Measurements from ENCODE around the gene ZNF846.
"Not testable (repeated sequence)": the region's sequence is repeated elsewhere in the genome, so short reads cannot be mapped to it uniquely, and the experiment has no call there.

The ZNF846 gene

DNA sequence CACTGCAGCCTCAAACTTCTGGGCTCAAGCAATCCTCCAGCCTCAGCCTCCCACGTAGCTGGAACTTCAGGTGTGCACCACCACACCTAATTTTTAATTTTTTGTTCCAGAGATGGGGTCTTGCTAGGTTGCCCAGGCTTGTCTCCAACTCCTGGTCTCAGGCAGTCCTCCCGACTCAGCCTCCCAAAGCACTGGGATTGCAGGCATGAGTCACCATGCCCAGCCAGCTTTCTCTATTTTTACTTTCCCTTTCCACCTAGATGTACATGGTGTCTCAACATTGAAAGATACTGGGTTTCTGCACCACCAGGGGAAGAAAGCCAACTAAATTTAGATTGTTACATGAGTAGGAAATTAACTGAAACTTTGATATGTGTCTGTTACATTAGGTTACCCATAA lies 13.8 kb upstream of the ZNF846 start:
- DNase-seq: no peak

DNA sequence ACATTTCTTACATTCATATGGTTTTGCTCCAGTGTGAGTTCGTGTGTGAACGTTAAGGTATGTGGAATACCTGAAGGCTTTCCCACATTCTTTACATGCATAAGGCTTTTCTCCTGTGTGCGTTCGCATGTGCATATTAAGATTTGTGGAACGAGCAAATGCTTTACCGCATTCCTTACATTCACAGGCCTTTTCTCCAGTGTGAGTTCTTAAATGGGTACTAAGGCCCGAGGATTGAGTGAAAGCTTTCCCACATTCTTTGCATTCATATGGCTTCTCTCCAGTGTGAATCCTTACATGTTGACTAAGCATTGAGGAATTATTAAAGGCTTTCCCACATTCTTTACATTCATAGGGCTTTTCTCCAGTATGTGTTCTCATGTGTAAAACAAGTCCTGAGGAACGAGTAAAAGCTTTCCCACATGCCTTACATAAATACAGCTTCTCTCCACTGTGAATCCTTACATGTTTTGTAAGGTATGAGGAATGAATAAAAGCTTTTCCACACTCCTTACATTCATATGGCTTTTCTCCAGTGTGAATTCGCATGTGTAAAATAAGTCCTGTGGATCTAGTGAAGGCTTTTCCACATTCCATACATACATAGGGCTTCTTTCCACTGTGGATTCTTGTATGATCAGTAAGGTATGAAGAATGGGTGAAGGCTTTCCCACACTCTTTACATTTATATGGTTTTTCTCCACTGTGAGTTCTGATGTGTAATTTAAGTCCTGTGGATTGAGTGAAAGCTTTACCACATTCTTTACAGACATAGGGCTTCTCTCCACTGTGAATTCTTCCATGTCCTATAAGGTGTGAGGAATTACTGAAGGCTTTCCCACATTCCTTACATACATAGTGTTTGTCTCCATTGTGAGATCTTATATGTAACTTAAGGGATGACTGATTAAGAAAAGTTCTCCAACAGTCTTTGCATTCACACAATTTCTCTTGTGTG lies 10.7 kb downstream of the ZNF846 start:
- no peak for DNase-seq

DNA sequence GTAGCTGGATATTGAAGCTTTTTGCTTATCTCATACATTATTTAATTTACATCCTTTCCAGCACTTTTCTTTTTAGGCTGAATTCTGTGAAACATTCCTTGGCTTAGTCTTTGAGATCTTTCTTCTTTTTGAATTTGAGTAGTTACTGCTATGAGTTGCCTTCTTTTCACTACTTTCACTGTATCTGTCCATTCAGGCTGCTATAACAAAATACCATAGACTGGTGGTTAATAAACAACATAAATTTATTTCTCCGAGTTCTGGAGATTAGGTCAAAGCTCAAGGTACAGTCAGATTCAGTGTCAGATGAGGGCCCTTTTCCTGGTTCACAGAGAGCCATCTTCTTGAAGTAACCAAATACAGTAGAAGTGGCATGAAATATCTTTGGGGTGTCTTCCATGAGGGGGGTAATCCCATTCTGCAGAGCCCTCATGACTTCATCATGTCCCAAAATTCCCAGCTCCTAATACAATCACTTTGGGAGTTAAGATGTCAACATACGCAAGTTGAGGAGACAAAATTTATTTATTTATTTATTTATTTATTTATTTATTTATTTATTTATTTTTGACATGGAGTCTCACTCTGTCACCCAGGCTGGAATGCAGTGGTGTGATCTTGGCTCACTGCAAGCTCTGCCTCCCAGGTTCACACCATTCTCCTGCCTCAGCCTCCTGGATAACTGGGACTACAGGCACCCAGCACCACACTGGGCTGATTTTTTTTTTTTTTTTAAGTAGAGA lies 15.7 kb downstream of the ZNF846 start:
- DNase-seq: no peak

DNA sequence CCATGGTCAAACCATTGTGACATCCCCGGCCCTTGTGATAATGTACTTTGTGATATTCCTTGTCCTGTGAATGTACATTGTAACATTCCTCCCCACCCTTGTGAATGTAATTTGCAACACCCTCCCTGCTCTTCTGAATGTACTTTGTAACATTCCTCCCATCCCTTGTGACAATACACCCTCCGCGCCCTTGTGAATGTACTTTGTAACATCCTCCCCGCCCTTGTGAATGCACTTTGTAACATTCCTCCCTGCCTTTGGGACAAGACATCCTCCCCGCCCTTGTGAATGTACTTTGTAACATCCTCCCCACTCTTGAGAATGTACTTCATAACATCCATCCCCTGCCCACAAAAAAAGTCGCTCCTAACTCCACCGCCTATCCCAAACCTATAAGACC lies 17.1 kb downstream of the ZNF846 start:
- no peak for DNase-seq

DNA sequence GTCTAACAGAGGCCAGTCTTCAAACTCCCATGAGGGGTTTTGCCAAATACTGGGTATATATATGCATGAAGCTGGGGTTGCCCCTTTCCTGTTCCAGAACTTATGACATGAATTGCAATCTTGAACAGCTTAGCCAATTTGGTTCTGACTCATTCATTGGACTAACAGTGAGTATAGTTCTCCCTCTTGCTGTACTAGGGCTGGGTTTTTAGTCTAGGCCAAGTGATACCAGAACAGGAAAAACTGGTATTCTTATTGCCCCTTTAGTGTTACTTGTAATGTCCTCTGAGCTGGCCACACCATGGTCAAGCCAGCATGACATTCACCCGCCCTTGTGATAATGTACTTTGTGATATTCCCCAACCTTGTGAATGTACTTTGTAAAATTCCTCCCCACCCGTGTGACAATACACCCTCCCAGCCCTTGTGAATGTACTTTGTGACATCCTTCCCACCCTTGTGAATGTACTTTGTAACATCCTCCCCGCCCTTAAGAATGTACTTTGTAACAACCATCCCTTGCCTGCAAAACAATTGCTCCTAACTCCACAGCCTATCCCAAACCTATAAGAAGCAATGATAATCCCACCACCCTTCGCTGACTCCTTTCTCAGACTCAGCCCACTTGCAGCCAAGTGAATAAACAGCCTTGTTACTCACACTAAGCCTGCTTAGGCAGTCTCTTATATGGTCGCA lies 26.9 kb downstream of the ZNF846 start:
- DNase-seq: no peak

DNA sequence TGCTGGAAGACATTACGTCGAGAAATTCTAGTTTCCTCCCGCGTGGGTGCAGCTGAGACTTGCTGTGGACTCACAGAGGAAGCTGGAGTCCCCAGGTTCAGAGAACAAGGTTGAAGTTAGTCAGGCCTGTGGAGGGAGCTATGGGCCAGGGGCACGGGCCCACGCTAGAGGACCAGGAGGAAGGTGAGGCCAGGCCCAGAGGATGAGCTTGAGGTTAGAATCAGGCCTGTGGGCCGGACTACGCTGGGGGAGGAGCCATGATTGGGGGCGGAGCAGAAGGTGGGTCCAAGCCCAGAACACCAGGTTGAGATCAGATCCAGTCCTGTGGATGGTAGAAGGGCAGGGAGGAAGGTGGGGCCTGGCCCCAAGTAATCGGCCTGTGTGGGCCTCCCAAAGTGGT lies 32.6 kb downstream of the ZNF846 start:
- DNase-seq: no peak

DNA sequence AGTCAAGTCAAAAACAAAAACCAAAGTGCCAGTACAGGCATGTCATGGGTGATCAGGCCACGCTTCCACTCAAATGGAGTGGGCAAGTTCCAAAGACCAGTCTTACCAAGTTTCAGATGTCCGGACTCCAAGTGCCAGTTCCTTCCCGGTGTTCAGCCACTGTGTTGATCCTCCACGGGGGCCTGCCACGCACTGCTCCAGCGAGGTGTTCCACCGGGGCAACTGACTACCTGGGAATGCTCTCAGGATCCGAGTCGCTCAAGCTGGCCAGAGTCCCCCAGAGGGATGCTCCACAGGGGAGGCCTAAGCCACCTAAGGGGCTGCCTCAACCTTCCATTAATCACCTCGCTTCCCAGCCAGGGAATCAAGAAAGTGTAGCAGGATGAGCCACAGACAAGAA lies 38.5 kb downstream of the ZNF846 start:
- DNase-seq: not testable (repeated sequence)

DNA sequence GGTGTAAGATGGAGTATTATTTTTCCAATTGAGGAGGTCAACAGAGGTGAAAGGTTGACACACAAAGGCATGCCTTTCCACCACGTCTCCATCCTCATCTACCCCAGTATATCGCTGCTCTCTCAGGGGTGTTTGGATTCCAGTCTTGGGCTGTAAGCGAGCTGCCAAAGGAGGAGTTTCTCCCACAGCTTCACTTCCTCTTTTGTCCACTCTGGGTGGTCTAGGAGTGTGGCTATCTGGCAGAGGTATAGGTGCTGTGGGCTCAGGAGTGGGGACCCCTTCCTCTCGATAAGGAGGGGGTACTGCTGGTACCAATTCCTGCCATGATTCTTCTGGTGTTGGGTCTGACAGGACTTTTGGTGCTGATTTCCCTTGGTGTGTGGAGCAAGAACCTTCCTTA lies 39.4 kb downstream of the ZNF846 start:
- DNase-seq: no peak

DNA sequence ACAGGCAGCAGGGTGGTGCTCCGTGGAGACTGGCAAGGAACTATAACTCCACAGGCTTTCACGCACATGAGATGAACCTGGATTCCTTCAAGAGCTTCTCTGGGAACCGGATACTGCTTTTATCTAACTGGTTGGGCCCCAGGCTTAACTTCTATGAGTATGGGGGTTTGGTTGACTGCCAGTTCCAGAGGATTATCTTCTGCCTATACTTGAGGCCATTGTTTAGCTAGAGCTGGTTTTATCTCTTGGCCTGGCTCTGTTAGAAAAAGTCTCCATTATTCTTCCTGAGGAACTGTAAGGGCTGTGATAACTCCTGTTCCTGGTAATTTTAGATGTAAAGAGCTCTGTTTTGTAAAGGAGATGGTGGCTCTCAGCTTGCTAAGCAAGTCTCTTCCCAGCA lies 40.9 kb downstream of the ZNF846 start:
- DNase-seq: no peak

DNA sequence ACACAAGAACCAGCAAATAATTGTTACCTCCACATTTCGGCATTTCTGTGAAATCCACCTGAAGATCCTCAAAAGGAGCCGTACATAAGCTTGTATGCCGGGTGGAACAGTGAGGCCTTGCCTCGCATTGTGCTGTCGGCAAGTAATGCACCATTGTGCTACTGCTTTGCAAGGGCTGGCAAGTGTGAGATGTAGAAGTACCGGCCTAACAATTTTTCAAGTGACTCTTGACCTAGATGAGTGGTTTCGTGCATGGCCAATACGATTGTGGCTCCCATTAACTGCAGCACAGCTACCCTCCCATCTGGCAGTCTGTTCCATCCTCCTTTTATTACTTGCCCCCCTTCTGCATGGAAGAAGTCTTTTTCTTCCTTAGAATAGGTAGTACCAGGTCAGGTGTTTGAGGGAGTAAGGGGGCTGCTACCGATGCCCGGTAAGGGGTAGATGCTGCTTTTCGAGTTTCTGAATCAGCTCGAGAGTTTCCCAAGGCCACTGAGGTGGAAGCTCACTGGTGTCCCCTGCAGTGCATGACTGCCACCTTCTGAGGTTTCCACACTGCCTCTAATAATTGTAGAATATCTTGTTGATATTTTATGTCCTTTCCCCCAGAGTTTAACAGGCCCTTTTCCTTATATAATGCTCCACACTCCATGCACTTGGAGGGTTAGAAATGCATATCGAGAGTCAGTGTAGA lies 42.9 kb downstream of the ZNF846 start:
- DNase-seq: not testable (repeated sequence)

DNA sequence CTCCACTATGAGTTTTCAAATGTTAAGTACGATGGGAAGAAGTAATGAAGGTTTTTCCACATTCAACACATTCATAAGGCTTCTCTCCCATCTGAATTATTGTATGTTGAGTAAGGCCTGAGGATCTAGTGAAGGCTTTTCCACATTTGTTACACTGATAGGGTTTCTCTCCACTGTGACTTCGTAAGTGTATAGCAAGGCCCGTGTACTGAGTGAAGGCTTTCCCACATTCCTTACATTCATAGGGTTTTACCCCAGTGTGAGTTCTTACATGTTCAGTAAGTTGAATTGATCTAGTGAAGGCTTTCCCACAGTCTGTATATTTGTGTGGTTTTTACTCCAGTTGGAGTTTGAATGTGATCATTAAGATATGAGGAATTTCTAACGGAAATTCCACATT lies 44.4 kb downstream of the ZNF846 start:
- no peak for DNase-seq

DNA sequence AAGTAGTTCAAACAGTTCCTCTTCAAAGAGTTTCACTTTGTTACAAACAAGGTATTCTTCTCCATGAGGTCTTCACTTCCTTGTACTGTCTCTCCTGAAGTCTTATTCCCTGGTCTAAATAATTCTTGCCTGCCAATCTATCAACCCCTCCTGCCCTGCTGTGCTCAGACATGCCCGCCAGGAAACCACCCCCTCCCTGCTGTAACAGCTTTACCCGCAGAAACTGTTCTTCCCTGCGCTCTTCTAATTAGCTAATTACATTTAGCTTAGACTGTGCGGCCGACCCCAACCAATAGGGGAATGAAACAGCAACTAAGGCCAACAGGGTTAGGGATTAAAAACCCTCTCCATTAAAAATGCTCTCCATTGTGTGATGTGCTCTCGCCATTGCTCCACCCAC lies 46.7 kb downstream of the ZNF846 start:
- DNase-seq: no peak

DNA sequence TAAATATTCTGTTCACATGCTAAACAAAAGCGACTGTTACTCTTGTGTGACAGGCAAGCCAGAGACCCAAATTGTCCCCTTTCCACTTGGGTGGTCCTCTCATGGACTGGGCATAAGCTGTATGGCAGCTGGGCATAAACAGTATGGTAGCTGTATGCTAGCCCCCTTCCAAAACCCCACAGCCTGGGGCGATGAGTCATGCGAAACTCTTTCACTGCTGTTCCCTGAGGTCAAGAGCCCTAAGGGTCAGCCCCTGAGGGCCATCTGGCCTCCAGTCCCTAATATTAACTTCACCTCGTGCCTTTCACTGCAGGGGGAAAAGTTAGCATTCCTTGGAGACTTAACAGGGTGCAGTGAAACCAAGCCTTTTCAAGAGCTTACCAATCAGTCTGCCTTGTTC lies 48.0 kb downstream of the ZNF846 start:
- no peak for DNase-seq

DNA sequence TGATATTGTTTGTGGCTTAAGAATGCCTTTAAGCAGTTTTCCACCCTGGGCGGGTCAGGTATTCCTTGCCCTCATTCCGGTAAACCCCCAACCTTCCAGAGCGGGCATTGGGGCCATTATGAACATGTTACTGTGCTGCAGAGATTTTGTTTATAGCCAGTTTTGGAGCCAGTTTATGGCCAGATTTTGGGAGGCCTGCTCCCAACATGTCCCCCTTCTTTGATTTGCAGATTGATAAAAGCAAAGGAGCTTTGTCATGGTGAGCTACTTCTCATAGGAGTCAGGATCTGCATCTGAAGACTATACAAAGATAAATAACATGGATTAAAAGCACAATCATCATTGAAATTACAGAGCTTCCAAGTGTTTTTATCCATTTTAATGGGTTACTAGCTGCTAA lies 56.7 kb downstream of the ZNF846 start:
- DNase-seq: no peak

DNA sequence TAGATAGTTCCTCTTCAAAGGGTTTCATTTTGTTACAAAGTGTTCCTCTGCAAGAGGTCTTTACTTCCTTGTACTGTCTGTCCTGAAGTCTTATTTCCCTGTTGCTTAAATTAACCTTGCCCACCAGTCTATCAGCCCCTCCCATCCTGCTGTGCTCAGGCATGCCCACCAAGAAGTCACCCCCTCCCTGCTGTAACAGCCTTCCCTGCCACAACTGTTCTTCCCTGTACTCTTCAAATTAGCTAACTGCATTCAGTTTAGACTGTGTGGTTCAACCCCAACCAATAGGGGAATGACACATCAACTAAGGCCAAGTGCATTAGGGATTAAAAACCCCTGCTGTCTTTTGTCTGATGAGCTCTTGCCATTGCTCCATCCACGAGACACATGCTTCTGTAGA lies 59.2 kb downstream of the ZNF846 start:
- no peak for DNase-seq

DNA sequence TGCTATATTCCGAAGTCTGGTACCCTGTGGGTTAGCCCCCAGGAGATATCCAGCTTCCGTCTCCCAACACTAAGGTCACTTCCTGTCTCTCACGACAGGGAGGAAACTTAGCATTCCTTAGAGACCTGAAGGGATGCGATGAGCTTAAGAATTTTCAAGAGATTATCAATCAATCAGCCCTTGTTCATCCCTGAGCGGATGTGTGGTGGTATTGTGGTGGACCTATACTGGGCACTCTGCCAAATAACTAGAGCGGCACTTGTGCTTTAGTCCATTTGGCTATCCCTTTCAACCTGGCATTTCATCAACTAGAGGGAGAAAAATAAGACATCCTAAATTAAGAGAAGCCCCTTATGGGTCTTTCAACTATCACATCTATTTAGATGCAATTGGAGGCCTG lies 62.7 kb downstream of the ZNF846 start:
- DNase-seq: no peak

DNA sequence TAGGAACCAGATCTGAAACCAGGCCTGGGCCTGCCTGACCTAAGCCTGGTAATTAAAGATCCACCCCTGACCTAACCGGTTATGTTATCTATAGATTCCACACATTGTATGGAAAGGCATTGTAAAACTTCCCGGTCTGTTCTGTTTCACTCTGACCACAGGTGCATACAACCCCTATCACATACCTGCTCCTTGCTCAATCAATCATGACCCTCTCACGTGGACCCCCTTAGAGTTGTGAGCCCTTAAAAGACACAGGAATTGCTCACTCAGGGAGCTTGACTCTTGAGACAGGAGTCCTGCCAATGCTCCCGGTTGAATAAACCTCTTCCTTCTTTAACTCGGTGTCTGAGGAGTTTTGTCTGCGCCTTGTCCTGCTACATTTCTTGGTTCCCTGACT lies 66.4 kb downstream of the ZNF846 start:
- no peak for DNase-seq
